Measurements from ENCODE around the gene NOTCH3.

DNA sequence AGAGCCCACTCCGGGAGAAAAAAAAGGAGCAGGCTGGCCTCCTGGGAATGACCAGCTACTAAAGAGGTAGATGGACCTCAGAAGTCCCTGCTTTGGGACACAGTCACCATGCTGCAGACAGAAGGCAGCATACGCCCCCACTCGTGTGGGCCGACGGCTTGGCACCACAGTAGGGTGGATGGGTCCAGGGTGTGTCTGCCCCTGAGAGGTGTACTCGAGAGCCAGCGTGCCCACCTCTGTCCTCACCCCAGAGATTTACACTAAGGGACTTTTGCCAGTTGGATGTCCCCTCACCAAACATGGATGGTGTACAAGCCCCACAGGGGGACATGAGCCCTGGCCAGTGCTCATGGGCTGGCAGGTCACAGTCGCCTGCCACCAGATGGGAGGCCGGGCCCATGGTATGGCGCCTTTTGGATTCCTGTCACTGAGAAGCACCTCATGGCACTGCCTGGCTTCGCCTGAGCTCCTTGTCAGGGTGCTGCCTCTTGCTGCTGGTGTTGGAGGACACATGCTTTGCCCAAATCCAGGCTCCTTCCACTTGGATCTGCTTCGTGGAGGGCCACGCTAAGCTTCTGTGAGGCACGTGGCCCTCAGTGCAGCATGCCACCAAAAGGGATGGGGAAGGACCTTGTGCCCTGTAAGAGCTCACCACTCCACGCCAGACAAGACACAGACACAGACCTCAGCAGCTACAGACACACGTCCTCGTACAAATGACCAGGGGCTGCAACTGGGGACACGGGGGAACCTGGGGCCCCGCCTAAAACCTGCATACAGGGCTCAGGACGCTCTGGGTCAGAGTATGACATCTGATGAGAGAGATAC, 44.8 kb upstream of the NOTCH3 start:
- TF ChIP-seq, protein P1, sequence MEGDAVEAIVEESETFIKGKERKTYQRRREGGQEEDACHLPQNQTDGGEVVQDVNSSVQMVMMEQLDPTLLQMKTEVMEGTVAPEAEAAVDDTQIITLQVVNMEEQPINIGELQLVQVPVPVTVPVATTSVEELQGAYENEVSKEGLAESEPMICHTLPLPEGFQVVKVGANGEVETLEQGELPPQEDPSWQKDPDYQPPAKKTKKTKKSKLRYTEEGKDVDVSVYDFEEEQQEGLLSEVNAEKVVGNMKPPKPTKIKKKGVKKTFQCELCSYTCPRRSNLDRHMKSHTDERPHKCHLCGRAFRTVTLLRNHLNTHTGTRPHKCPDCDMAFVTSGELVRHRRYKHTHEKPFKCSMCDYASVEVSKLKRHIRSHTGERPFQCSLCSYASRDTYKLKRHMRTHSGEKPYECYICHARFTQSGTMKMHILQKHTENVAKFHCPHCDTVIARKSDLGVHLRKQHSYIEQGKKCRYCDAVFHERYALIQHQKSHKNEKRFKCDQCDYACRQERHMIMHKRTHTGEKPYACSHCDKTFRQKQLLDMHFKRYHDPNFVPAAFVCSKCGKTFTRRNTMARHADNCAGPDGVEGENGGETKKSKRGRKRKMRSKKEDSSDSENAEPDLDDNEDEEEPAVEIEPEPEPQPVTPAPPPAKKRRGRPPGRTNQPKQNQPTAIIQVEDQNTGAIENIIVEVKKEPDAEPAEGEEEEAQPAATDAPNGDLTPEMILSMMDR (IDR thresholded peaks at IDR 0.05; ENCODE audit: low read length) = no peak
- no peak for TF ChIP-seq EZH2 (IDR thresholded peaks at IDR 0.05; ENCODE audit: borderline replicate concordance, low read length)
